IPS DF 6.9 (cell line): ENCODE measurements around the gene ITGAE.

Experiments
- DNase-seq: peaks from one replicate; pipeline ENCODE4 v3.0.0-alpha.2; 2013; ENCODE audit warnings: low read depth, low spot score
- H3K27ac ChIP-seq: one replicate; pipeline ENCODE4 v1.5.1; 2013; ENCODE audit warnings: low read length, control low read depth
- H3K27me3 ChIP-seq: 2 replicates; pipeline ENCODE4 v1.6.1; 2013; ENCODE audit warnings: mild to moderate bottlenecking, low read length; ENCODE audit not compliant: control insufficient read depth, insufficient read depth
- H3K36me3 ChIP-seq: 2 replicates; pipeline ENCODE4 v1.6.1; 2013; ENCODE audit warnings: low read length; ENCODE audit not compliant: control insufficient read depth, insufficient read depth
- H3K4me1 ChIP-seq: 2 replicates; pipeline ENCODE4 v1.6.1; 2013; ENCODE audit warnings: low read length; ENCODE audit not compliant: control insufficient read depth, insufficient read depth
- H3K4me3 ChIP-seq: 2 replicates; pipeline ENCODE4 v1.5.1; 2013; ENCODE audit warnings: mild to moderate bottlenecking, low read length
- H3K9me3 ChIP-seq: 2 replicates; pipeline ENCODE4 v1.6.1; 2013; ENCODE audit warnings: low read length, inconsistent platforms; ENCODE audit not compliant: control insufficient read depth, insufficient read depth
- WGBS: extraction: QIAGEN DNeasy Blood & Tissue Kit; methylation state at CpG from one replicate; pipeline ENCODE4 v1.1.7; 2013; ENCODE audit warnings: mixed read lengths, missing lambda C conversion rate; ENCODE audit not compliant: insufficient read length, insufficient coverage; 5-methylcytosine and 5-hydroxymethylcytosine counted together

The ITGAE gene

DNA sequence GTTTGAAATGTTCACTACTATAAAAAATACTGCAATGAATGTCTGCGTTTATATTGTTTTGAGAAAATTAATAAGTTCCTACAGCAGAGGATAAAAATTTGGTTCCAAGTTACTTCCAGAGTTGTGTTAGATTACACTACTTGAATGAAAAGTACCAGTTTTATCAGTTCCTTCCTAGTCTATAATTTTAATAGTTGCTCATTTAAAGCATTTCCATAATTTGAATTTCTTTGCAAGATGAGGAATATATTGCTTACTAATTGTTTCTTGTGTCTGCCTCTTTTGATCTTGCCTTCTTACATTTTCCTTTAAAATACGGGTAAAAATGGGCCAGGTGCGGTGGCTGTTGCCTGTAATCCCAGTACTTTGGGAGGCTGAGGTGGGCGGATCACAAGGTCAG is 128.4 kb downstream of the ITGAE start:
- H3K9me3 ChIP-seq, result no peaks in the 10 kb centered on the region
- H3K27ac ChIP-seq, result no peak overlapping the region
- no peak for DNase-seq
- H3K27me3 ChIP-seq, result no peaks in the 10 kb centered on the region
- H3K4me3 ChIP-seq, result no peak overlapping the region
- no peaks in the 10 kb centered on the region for H3K4me1 ChIP-seq
- no CpG with 5 or more reads among the region's 4 CpGs for WGBS
- H3K36me3 ChIP-seq, result no peaks in the 10 kb centered on the region

DNA sequence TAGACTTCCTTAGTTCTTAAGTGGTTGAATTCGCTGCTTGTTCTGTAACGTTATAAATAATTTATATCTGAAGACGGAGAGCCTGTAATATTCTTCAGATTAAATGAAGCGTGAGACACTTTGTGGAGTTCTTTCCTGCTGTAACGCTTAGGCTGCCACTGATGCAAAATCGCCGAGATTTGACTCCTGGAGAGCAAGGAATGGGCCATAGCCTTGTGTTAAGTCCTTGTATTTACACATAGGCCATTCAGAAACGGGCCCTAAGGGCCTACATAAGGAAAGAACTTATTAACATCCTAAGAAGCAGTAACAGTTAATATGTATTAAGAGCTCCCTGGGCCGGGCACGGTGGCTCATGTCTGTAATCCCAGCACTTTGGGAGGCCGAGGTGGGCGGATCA is 131.4 kb downstream of the ITGAE start:
- no peak for DNase-seq
- peak overlapping the region; percentile 95; the same call in 1 of the 2 replicates for H3K4me3 ChIP-seq
- no peaks in the 10 kb centered on the region for H3K9me3 ChIP-seq
- H3K27me3 ChIP-seq, result no peaks in the 10 kb centered on the region
- H3K27ac ChIP-seq, result no peak overlapping the region
- no CpG with 5 or more reads among the region's 12 CpGs for WGBS
- H3K4me1 ChIP-seq, result peaks cover 3% of the 10 kb centered on the region; the same call in 1 of the 2 replicates
- H3K36me3 ChIP-seq, result no peaks in the 10 kb centered on the region

DNA sequence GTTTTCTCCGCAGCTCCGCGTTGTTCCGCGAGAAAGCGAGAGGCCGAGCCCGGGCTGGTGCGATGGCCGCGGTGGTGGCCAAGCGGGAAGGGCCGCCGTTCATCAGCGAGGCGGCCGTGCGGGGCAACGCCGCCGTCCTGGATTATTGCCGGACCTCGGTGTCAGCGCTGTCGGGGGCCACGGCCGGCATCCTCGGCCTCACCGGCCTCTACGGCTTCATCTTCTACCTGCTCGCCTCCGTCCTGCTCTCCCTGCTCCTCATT is 132.0 kb downstream of the ITGAE start:
- Histone ChIP-seq H3K4me1 (peaks cover 3% of the 10 kb centered on the region; the same call in 1 of the 2 replicates), H3K27me3 (no peaks in the 10 kb centered on the region), H3K9me3 (no peaks in the 10 kb centered on the region), H3K4me3 (peak overlapping the region; percentile 95), H3K27ac (no peak overlapping the region), H3K36me3 (no peaks in the 10 kb centered on the region)
- DNase-seq, result no peak
- no CpG with 5 or more reads among the region's 32 CpGs for WGBS

DNA sequence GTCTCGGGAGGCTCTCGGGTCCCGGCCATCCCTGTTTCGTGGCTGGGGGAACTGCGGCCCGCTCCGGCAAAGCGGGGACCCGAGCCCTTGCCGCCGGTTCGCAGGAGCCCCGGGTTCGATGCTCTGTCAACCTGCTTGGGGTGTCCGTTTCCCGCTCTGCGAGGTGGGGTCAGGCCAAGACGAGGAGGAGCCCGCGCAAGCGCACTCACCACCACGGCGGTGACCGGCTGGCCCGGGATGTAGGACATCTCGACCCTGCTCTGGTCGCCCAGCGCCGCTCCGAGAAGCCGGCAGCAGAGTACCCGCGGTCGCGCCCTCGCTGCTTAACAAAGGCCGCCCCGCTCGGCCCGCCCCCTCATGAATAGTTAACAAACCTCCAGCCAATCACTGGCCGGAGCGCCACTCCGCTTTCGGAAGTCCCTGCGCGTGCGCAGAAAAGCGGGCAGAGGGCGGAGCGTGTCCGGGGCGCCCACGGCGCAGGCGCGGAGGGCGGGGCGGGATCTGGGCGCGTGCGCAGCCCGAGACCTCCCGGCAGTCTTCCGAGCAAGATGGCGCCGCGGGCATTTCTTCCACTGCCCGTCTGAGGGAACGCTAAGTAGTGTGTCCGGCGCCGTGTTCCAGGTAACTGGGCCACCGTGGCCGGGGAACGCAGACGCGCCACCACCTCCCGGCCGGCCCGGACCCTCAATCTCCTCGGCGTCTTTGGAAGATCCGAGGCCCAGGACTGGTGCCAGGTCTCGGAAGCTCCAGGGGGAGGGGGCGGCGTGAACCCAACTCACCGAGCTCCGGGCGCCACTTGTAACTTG is 132.5 kb downstream of the ITGAE start, which contains the start of the genes EMC6 and TAX1BP3:
TSS of gene EMC6 (plus strand) at position 534 of the 806 bp plus-strand sequence. CDS start 335 bp downstream, outside the sequence.
TSS of gene TAX1BP3 (minus strand) at position 300 of the 806 bp plus-strand sequence. CDS start at position 248, 52 bp downstream.
- H3K36me3 ChIP-seq, result peaks cover 4% of the 10 kb centered on the region; the same call in 1 of the 2 replicates
- peak within 1 kb of the TSS; percentile 95 for H3K4me3 ChIP-seq
- H3K27ac ChIP-seq, result no peak within 1 kb of the TSS
- peaks cover 3% of the 10 kb centered on the region; the same call in 1 of the 2 replicates for H3K4me1 ChIP-seq
- DNase-seq, result peak; percentile 91
- no peaks in the 10 kb centered on the region for H3K9me3 ChIP-seq
- no CpG with 5 or more reads among the region's 89 CpGs for WGBS
- H3K27me3 ChIP-seq, result no peaks in the 10 kb centered on the region

DNA sequence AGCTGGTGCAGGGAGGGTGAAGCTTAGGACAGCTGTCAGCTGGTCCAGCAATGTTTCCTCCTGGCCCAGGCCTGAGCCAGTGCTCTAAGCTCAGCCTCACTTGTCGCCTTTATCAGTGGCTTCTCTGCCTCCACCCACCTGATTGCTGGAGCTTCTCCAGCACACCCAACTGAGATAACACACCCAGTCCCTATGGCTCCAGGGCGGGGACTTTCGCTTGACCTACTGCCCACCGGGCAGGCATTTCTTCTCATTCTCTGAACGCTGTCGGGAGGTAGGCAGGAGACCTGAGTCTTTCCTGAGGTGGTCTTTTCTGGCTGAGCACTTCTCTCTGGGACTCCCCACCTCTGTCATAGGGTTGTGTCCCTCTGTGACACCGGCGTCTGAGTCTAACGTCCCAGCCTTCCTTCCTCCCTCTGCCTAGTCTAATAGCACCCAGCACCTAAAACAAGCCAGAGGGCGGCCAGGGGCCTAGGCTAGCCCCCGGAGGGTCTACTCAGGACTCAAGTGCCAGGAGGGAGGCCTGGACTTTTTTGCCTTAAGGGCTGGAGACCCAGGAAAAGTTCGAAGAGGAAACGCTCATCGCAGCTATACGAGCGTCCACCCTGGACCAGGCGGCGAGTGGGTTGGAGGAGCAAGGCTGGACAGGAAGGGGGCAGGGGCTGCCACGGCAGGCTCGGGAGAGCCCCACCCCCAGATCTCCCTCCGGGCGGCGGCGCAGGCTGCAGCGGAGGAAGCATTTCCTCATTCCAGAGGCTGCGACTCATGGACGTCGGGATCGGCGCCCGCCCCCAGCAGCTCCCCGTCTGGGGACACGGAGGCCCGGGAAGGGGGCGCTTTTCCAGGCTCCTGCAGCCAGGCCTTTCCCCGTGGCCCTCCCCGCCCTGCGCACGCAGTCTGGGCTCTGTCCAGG is 133.4 kb downstream of the ITGAE start:
- WGBS, result no CpG with 5 or more reads among the region's 39 CpGs
- no peak overlapping the region for H3K27ac ChIP-seq
- no peaks in the 10 kb centered on the region for H3K9me3 ChIP-seq
- peak overlapping the region; percentile 80 for H3K4me3 ChIP-seq
- H3K27me3 ChIP-seq, result no peaks in the 10 kb centered on the region
- peaks cover 3% of the 10 kb centered on the region; the same call in 1 of the 2 replicates for H3K4me1 ChIP-seq
- no peak for DNase-seq
- peaks cover 9% of the 10 kb centered on the region; the same call in 1 of the 2 replicates for H3K36me3 ChIP-seq

GRCh38 chr17:3666516-3666915 is 134.5 kb downstream of the ITGAE start:
- no peaks in the 10 kb centered on the region for H3K27me3 ChIP-seq
- DNase-seq, result no peak
- H3K27ac ChIP-seq, result no peak overlapping the region
- H3K4me3 ChIP-seq, result no peak overlapping the region
- H3K4me1 ChIP-seq, result peaks cover 3% of the 10 kb centered on the region; the same call in 1 of the 2 replicates
- no CpG with 5 or more reads among the region's 6 CpGs for WGBS
- no peaks in the 10 kb centered on the region for H3K9me3 ChIP-seq
- H3K36me3 ChIP-seq, result peaks cover 9% of the 10 kb centered on the region; the same call in 1 of the 2 replicates

GRCh38 chr17:3665834-3666233 is 135.2 kb downstream of the ITGAE start:
- H3K9me3 ChIP-seq, result no peaks in the 10 kb centered on the region
- no CpG with 5 or more reads among the region's 5 CpGs for WGBS
- peaks cover 9% of the 10 kb centered on the region; the same call in 1 of the 2 replicates for H3K36me3 ChIP-seq
- no peak overlapping the region for H3K27ac ChIP-seq
- no peaks in the 10 kb centered on the region for H3K27me3 ChIP-seq
- peaks cover 3% of the 10 kb centered on the region; the same call in 1 of the 2 replicates for H3K4me1 ChIP-seq
- DNase-seq, result no peak
- no peak overlapping the region for H3K4me3 ChIP-seq
